ENCODE measurements around the gene RPS21. TPM values are rescaled to one million over a fixed set of nuclear protein-coding genes. Genes with fewer than 3 reads are reported as not detected.

Gene RPS21
- total RNA-seq, 6 donors from 2014 or later = 94.6 to 1,381 (median 998) TPM

- Histone ChIP-seq H3K4me3 (no peak overlapping the region), H3K4me1 (peaks cover 4 to 28% (median 22%) of the 10 kb centered on the region in 4 donors), H3K27ac (peak overlapping the region in 3 of 4 donors; percentile 15 to 98 (median 76)), H3K36me3 (peaks cover 6 to 84% (median 47%) of the 10 kb centered on the region in 4 donors), H3K27me3 (no peaks in the 10 kb centered on the region), H3K9me3 (no peaks in the 10 kb centered on the region)
- TF ChIP-seq POLR2A (IDR thresholded peaks at IDR 0.05) (no peak), CTCF (IDR thresholded peaks at IDR 0.05) (no peak), EP300 (IDR thresholded peaks at IDR 0.05) (no peak), POLR2AphosphoS5 (IDR thresholded peaks at IDR 0.05) (no peak)
- DNase-seq (no peak), ATAC-seq (ENCODE audit: low FRiP score in 2 of 2) (no peak)
- 62 to 77% methylated on average over 6 of the region's 7 CpGs for WGBS, 2 donors
These were observed 37.3 kb upstream of the RPS21 start for GRCh38 chr20:62349556-62350097.

- H3K4me1 ChIP-seq = peaks cover 10 to 34% (median 27%) of the 10 kb centered on the region in 4 donors
- peak; percentile 6 to 71 for ATAC-seq (ENCODE audit: low FRiP score in 2 of 2)
These were observed 36.7 kb upstream of the RPS21 start for GRCh38 chr20:62350098-62350628.

GRCh38 chr20:62350629-62351422 is 36.1 kb upstream of the RPS21 start:
- no peaks in the 10 kb centered on the region for H3K27me3 ChIP-seq
- no peak overlapping the region for H3K4me3 ChIP-seq
- peak overlapping the region; percentile 15 to 98 (median 66) for H3K27ac ChIP-seq
- DNase-seq (peak in 1 of 2 donors; percentile 66), ATAC-seq (ENCODE audit: low FRiP score in 2 of 2) (peak in 1 of 2 donors; percentile 16)
- H3K9me3 ChIP-seq = no peaks in the 10 kb centered on the region
- WGBS, 2 donors = 77 to 90% methylated on average over 9 of the region's 23 CpGs
- peaks cover 4 to 76% (median 41%) of the 10 kb centered on the region in 4 donors for H3K36me3 ChIP-seq
- no peak for TF ChIP-seq POLR2AphosphoS5 (IDR thresholded peaks at IDR 0.05)
- TF ChIP-seq EP300 (IDR thresholded peaks at IDR 0.05) = no peak
- TF ChIP-seq POLR2A (IDR thresholded peaks at IDR 0.05) = no peak
- TF ChIP-seq CTCF (IDR thresholded peaks at IDR 0.05) = no peak
- H3K4me1 ChIP-seq = peaks cover 16 to 40% (median 34%) of the 10 kb centered on the region in 4 donors

More at GRCh38 chr20:62350098-62350628, 36.7 kb upstream of the RPS21 start:
- Histone ChIP-seq H3K27ac (peak overlapping the region; percentile 15 to 98 (median 66)), H3K9me3 (no peaks in the 10 kb centered on the region), H3K27me3 (no peaks in the 10 kb centered on the region), H3K36me3 (peaks cover 6 to 83% (median 44%) of the 10 kb centered on the region in 4 donors), H3K4me3 (no peak overlapping the region)
- 77 to 83% methylated on average over 10 to 16 of the region's 16 CpGs for WGBS, 2 donors
- peak; percentile 80 for DNase-seq
- TF ChIP-seq POLR2AphosphoS5 (IDR thresholded peaks at IDR 0.05) (peak; percentile 8 to 20), CTCF (IDR thresholded peaks at IDR 0.05) (no peak), POLR2A (IDR thresholded peaks at IDR 0.05) (no peak), EP300 (IDR thresholded peaks at IDR 0.05) (no peak)

GRCh38 chr20:62351469-62352401 is 35.2 kb upstream of the RPS21 start:
- H3K27me3 ChIP-seq = no peaks in the 10 kb centered on the region
- DNase-seq (peak in 1 of 2 donors; percentile 82), ATAC-seq (ENCODE audit: low FRiP score in 2 of 2) (no peak)
- no peak overlapping the region for H3K4me3 ChIP-seq
- H3K27ac ChIP-seq = peak overlapping the region; percentile 62 to 98 (median 86)
- H3K4me1 ChIP-seq = peaks cover 25 to 50% (median 43%) of the 10 kb centered on the region in 4 donors
- 87 to 93% methylated on average over 28 to 49 of the region's 60 CpGs for WGBS, 2 donors
- TF ChIP-seq CTCF (IDR thresholded peaks at IDR 0.05) (no peak), POLR2A (IDR thresholded peaks at IDR 0.05) (no peak), EP300 (IDR thresholded peaks at IDR 0.05) (no peak), POLR2AphosphoS5 (IDR thresholded peaks at IDR 0.05) (no peak)
- peaks cover 4 to 72% (median 32%) of the 10 kb centered on the region in 4 donors for H3K36me3 ChIP-seq
- H3K9me3 ChIP-seq = no peaks in the 10 kb centered on the region
